ENCODE data around the gene PLCH1. TPM values are rescaled to one million over a fixed set of nuclear protein-coding genes. Genes with fewer than 3 reads are reported as not detected.
"Not testable (repeated sequence)": the region's sequence is repeated elsewhere in the genome, so short reads cannot be mapped to it uniquely, and the experiment has no call there.

PLCH1 gene
- total RNA-seq, 4 donors from 2014 or later, result 0.19 to 2.1 (median 0.28) TPM

DNA sequence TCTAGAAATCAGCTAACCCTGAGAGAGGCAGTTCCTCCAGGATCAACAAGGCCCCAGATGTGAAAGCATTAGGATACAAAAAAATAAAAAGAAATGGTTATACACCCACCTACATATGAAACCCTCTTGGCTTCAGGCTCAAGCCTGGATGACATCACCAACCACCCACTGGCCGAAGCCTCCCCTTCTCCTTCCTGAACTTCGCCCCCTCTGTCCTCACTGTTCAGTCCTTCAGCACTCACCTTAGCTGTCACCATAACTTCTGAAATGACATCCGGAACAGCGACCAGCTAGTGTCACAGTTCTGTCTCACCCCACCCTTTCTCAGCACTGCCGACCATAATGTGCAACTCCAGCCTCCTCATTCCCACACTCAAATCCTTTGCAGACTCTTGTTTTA lies 98.7 kb downstream of the PLCH1 start:
- Histone ChIP-seq H3K4me3 (no peak overlapping the region), H3K27ac (no peak overlapping the region), H3K36me3 (no peaks in the 10 kb centered on the region), H3K9me3 (no peaks in the 10 kb centered on the region), H3K4me1 (no peaks in the 10 kb centered on the region), H3K27me3 (no peaks in the 10 kb centered on the region)
- no peak for DNase-seq
- TF ChIP-seq POLR2A (IDR thresholded peaks at IDR 0.05), result no peak
- TF ChIP-seq, protein P1, sequence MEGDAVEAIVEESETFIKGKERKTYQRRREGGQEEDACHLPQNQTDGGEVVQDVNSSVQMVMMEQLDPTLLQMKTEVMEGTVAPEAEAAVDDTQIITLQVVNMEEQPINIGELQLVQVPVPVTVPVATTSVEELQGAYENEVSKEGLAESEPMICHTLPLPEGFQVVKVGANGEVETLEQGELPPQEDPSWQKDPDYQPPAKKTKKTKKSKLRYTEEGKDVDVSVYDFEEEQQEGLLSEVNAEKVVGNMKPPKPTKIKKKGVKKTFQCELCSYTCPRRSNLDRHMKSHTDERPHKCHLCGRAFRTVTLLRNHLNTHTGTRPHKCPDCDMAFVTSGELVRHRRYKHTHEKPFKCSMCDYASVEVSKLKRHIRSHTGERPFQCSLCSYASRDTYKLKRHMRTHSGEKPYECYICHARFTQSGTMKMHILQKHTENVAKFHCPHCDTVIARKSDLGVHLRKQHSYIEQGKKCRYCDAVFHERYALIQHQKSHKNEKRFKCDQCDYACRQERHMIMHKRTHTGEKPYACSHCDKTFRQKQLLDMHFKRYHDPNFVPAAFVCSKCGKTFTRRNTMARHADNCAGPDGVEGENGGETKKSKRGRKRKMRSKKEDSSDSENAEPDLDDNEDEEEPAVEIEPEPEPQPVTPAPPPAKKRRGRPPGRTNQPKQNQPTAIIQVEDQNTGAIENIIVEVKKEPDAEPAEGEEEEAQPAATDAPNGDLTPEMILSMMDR (IDR thresholded peaks at IDR 0.05), result no peak
- 87 to 95% methylated on average over 5 of the region's 5 CpGs for WGBS, 2 donors
- intact Hi-C loops (cut with DNase I), result no loop called here

GRCh38 chr3:155643581-155644165 lies 101.2 kb downstream of the PLCH1 start:
- TF ChIP-seq, protein P1 (IDR thresholded peaks at IDR 0.05), result no peak
- no peak for TF ChIP-seq POLR2A (IDR thresholded peaks at IDR 0.05)
- Histone ChIP-seq H3K4me1 (no peaks in the 10 kb centered on the region), H3K36me3 (no peaks in the 10 kb centered on the region), H3K27ac (no peak overlapping the region), H3K9me3 (no peaks in the 10 kb centered on the region), H3K4me3 (no peak overlapping the region), H3K27me3 (no peaks in the 10 kb centered on the region)
- DNase-seq, result no peak
- 61 to 78% methylated on average over 4 of the region's 4 CpGs for WGBS, 2 donors
- intact Hi-C loops (cut with DNase I), result no loop called here

DNA sequence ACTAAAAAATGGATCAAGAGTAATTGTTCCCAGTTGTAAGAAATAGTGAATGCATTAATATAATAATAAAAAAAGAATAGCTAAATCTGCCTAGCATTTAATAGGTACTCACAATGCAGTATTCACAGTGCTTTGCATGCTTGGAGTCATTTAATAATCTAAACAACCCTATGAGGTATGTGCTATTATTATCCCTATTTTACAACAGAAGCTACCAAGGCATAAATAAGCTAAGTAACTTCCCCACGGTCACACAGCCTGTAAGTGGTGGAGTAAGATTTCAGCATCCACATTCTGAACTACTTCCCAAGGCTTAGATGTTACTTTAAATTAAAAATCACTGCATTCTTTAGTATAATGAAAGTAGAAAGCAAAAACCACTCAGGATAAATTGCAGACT lies 102.9 kb downstream of the PLCH1 start:
- H3K4me3 ChIP-seq, result no peak overlapping the region
- no peaks in the 10 kb centered on the region for H3K4me1 ChIP-seq
- no peaks in the 10 kb centered on the region for H3K36me3 ChIP-seq
- no peak for DNase-seq
- H3K27me3 ChIP-seq, result no peaks in the 10 kb centered on the region
- 41 to 45% methylated on average over 1 of the region's 1 CpG for WGBS, 2 donors
- H3K27ac ChIP-seq, result no peak overlapping the region
- intact Hi-C loops (cut with DNase I), result no loop called here
- TF ChIP-seq POLR2A (IDR thresholded peaks at IDR 0.05), result no peak
- TF ChIP-seq, protein P1 (IDR thresholded peaks at IDR 0.05), result no peak
- no peaks in the 10 kb centered on the region for H3K9me3 ChIP-seq

DNA sequence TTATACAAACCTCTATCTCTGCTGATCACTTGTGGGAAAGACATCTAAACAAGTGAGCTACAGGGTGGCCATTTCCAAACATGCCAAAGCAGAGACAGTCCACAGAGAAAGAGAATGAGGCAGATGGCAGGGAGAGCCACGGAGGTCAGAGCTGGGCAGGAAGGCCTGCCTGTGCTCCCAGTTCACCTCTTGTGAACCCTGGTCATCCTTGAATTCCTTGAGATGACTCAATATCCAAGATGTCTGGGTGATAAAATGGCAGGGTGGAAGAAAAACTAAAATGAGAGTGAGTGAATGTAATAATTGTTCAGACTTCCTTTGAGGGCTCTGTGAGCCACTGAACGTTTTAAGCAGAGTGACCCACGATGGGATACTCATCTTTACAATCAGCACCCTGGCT lies 104.8 kb downstream of the PLCH1 start:
- H3K4me3 ChIP-seq, result no peak overlapping the region
- TF ChIP-seq, protein P1 (IDR thresholded peaks at IDR 0.05), result no peak
- no peaks in the 10 kb centered on the region for H3K36me3 ChIP-seq
- no peaks in the 10 kb centered on the region for H3K9me3 ChIP-seq
- no peak for DNase-seq
- no peaks in the 10 kb centered on the region for H3K27me3 ChIP-seq
- intact Hi-C loops (cut with DNase I), result no loop called here
- H3K4me1 ChIP-seq, result no peaks in the 10 kb centered on the region
- WGBS, 2 donors, result 54 to 81% methylated on average over 3 of the region's 3 CpGs
- H3K27ac ChIP-seq, result no peak overlapping the region

DNA sequence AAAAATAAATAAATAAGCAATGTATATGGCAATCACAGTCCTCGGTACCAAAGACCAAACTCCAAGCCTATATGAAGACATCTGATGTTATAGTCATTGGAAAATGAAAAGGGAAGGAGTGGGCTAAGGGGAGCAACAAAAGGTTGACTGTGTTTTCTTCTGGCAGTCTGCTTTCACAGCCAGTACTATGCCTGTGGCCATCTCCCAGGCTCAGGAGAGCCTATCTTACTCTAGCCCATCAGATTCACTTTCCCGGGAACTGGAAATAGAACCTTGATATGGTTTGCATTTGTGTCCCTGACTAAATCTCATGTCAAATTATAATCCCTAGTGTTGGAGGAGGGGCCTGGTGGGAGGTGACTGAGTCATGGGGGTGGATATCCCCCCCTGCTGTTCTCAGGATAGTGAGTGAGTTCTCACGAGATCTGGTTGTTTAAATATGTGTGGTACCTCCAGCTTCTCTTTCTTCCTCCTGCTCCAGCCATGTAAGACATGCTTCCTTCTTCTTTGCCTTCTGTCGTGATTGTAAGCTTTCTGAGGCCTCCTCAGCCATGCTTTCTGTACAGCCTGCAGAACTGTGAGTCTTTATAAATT lies 105.3 kb downstream of the PLCH1 start:
- Histone ChIP-seq H3K4me3 (no peak overlapping the region), H3K36me3 (no peaks in the 10 kb centered on the region), H3K27ac (no peak overlapping the region), H3K4me1 (no peaks in the 10 kb centered on the region), H3K9me3 (no peaks in the 10 kb centered on the region), H3K27me3 (no peaks in the 10 kb centered on the region)
- no peak for TF ChIP-seq POLR2A (IDR thresholded peaks at IDR 0.05)
- TF ChIP-seq, protein P1 (IDR thresholded peaks at IDR 0.05), result no peak
- intact Hi-C loops (cut with DNase I), result no loop called here
- 78 to 79% methylated on average over 4 of the region's 4 CpGs for WGBS, 2 donors
- DNase-seq, result no peak

DNA sequence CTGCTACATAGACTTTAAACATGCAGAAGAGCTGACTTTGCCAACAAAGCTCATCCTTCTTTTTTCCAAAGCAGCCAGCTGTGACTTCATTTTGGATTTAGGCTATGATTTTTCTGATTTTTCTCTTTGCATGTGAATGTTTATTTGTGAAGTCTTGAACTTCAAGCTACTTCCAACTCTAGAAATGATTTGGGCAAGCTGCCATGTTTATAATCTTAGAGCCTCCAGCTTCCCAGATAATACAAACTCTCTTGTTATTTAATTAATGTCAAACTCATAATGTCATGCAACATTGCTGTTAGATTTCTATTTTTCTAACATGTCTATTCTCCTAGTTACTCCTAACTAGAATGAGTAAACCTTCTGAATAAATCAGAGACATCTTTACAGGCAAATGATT lies 106.4 kb downstream of the PLCH1 start:
- H3K27ac ChIP-seq; H3K4me3 ChIP-seq; intact Hi-C loops (cut with DNase I); H3K27me3 ChIP-seq; H3K4me1 ChIP-seq; H3K36me3 ChIP-seq; DNase-seq; H3K9me3 ChIP-seq: not testable (repeated sequence)
